ENCODE data around the gene TVP23B. TPM values are rescaled to one million over a fixed set of nuclear protein-coding genes. Genes with fewer than 3 reads are reported as not detected.
"Not testable (repeated sequence)": the region's sequence is repeated elsewhere in the genome, so short reads cannot be mapped to it uniquely, and the experiment has no call there.

Gene TVP23B
- 10 to 100 TPM; 50.0 to 65.2 (median 59.6) TPM for total RNA-seq (2021; fragmentation: NEBNext Ultra II Directional; extraction: Animal tissue kit (Norgen Biotek cat#: 25700))
- long read RNA-seq, transcript TVP23B-201 (7 exons, 2,064 nt), result major isoform, 105 of 141 reads
- long read RNA-seq, partial matches to known transcripts, result 26 of 141 reads
- long read RNA-seq, other reads (novel, unspliced or antisense), result 7 of 141 reads

DNA sequence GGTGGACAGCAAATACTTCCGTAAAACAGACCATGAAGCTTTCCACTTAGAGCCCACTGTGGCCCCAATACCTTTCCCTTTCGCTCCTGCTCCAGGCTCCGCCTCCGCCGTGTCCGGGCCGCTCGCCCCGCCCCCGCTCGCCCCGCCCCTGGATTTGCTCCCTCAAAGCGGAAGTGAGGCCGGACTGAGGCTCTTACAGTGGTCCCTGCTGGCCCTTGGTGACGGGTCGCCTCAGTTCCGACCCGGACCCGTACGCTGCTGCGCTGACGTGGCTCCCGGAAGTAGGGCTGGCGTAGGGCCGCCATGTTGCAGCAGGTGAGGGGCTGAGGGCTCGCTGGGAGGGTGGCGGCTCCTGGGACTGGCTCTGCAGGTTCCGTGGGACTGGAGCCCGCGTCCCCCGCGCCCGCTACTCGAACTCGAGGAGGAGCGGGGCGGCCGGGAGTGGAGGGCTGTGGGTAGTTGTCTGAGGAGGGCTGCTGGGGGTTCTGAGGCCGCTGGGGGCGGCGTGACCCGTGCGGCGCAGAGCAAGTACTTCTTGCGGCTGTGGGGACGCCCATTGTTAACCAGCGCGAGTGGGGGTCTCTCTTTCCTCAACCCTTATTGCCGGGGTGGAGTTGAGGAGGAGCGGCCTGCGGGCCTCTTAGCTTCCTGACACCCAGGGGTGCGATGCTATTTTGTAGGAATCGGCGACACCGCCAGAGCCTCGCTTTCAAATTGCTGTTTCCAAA is at the start of gene TVP23B:
Gene TVP23B (plus strand): TSS at position 193 of the 728 bp plus-strand sequence. CDS start 111 bp downstream, at position 304.
- peak; percentile 94 for DNase-seq
- Mint-ChIP-seq H3K27ac (peak within 1 kb of the TSS; percentile 91), H3K36me3 (ENCODE audit: low read depth) (peaks cover 22% of the 10 kb centered on the region), H3K4me1 (ENCODE audit: low read depth) (peaks cover 25% of the 10 kb centered on the region), H3K4me3 (peak within 1 kb of the TSS; percentile 88)
- H3K9me3 Mint-ChIP-seq; H3K27me3 Mint-ChIP-seq (ENCODE audit: insufficient read depth): not testable (repeated sequence)

GRCh38 chr17:18732438-18732837 is 48.5 kb upstream of the TVP23B start:
- H3K27ac Mint-ChIP-seq; H3K27me3 Mint-ChIP-seq (ENCODE audit: insufficient read depth); H3K9me3 Mint-ChIP-seq; DNase-seq; H3K4me3 Mint-ChIP-seq; H3K36me3 Mint-ChIP-seq (ENCODE audit: low read depth): not testable (repeated sequence)
- H3K4me1 Mint-ChIP-seq (ENCODE audit: low read depth), result peaks cover 11% of the 10 kb centered on the region

GRCh38 chr17:18733350-18733749 is 47.6 kb upstream of the TVP23B start:
- not testable (repeated sequence) for H3K27me3 Mint-ChIP-seq (ENCODE audit: insufficient read depth); H3K36me3 Mint-ChIP-seq (ENCODE audit: low read depth); H3K27ac Mint-ChIP-seq; H3K4me3 Mint-ChIP-seq; H3K9me3 Mint-ChIP-seq; DNase-seq
- H3K4me1 Mint-ChIP-seq (ENCODE audit: low read depth), result peaks cover 11% of the 10 kb centered on the region

GRCh38 chr17:18739616-18740391 is 41.2 kb upstream of the TVP23B start:
- not testable (repeated sequence) for H3K27ac Mint-ChIP-seq; H3K4me1 Mint-ChIP-seq (ENCODE audit: low read depth); H3K36me3 Mint-ChIP-seq (ENCODE audit: low read depth); H3K9me3 Mint-ChIP-seq; H3K4me3 Mint-ChIP-seq; H3K27me3 Mint-ChIP-seq (ENCODE audit: insufficient read depth); DNase-seq

GRCh38 chr17:18741228-18741627 is 39.8 kb upstream of the TVP23B start:
- not testable (repeated sequence) for H3K9me3 Mint-ChIP-seq; H3K36me3 Mint-ChIP-seq (ENCODE audit: low read depth); H3K27ac Mint-ChIP-seq; H3K4me1 Mint-ChIP-seq (ENCODE audit: low read depth); H3K27me3 Mint-ChIP-seq (ENCODE audit: insufficient read depth); H3K4me3 Mint-ChIP-seq; DNase-seq

DNA sequence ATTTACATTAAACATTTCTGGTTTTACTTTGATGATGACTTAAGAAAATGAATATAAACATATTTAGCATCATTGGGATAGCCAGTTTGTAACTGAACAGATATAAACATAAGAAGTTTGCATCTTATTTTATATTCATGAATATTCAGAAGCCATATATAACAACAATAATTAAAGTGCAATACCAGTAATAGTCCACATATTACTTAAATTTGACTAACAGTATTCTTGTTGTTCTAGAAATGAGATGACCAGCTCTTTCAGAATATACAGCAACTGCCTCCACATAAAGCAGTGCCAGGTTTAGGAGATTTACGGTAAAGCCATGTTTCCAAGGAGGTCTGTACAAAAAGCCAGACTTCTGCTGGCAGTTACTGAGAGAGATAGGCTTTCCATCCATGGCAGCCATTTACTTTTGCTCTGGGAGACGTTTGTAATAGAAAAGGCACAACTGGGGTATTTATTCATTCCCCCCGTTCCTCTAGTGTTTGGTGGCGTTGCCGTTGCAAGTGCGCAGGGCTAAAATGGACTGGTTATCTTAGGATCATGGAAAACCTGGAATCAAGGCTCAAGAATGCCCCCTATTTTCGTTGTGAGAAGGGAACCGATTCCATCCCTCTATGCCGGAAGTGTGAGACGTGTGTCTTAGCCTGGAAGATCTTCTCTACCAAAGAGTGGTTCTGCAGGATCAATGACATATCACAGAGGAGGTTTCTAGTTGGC is 37.1 kb upstream of the TVP23B start, which contains the start of gene FBXW10:
Gene FBXW10 (plus strand): TSS at position 356 of the 723 bp plus-strand sequence. CDS start 191 bp downstream, at position 547.
- H3K27ac Mint-ChIP-seq, result peak within 1 kb of the TSS; percentile 31; the same call in 1 of the 2 replicates
- peak within 1 kb of the TSS; percentile 69 for H3K4me3 Mint-ChIP-seq
- DNase-seq; H3K4me1 Mint-ChIP-seq (ENCODE audit: low read depth); H3K36me3 Mint-ChIP-seq (ENCODE audit: low read depth); H3K27me3 Mint-ChIP-seq (ENCODE audit: insufficient read depth); H3K9me3 Mint-ChIP-seq: not testable (repeated sequence)

DNA sequence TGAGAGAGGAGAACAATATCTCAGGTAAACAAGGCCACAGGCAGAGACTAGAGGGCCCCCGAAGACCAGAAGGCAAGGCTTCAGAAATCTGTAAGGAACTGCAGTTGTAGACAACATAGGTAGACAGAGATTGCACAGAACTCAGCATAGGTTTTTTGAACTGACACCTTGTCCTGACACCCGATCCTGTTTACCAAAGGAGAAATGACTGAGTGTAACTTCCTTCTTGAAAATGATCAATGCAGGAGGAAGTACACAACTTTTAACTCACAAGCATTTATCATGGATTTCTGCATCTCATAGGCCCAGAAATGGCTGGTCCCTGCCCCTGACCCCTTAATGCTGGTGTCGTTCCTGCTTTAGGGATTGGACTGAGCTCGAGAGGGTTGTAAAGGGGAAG is 36.3 kb upstream of the TVP23B start:
- DNase-seq; H3K4me3 Mint-ChIP-seq; H3K4me1 Mint-ChIP-seq (ENCODE audit: low read depth); H3K36me3 Mint-ChIP-seq (ENCODE audit: low read depth); H3K27ac Mint-ChIP-seq; H3K27me3 Mint-ChIP-seq (ENCODE audit: insufficient read depth); H3K9me3 Mint-ChIP-seq: not testable (repeated sequence)

DNA sequence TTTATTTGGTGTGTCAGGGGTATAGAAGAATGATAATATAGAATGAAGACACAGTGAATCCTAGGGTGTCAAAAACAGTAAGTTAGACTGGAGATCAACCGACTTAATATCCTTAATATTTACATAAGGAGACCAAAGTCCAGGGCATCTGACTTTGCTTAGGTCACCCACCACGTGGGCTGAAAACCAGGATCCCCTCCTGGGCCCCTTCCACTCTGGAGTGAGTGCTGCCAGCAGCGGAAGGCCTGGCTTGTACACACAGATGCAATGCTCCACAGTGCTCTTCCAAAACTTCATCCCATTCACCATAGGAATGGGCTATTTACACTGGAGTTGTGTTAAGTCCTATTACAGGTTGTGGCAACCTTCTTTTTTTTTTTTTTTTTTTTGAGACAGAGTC is 34.4 kb upstream of the TVP23B start:
- not testable (repeated sequence) for H3K36me3 Mint-ChIP-seq (ENCODE audit: low read depth); DNase-seq

DNA sequence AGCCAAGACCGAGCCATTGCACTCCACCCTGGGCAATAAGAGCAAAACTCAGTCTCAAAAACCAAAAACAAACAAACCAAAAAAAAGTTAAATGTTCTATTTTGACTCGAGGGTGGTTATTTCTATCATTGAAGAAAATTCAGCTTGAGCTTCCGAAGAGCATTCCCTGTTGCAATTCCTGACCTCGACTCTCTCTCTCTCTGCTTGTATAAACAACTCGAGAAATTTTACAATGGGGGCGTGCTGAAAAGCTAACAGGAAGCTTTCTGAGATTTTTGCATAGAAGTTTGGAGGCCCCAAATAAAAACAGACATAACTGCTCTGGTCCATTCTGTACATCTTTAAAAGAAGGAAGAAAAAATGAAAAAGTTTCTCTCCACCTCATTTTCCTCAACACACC is 33.5 kb upstream of the TVP23B start:
- not testable (repeated sequence) for H3K36me3 Mint-ChIP-seq (ENCODE audit: low read depth); H3K4me3 Mint-ChIP-seq; H3K27ac Mint-ChIP-seq; DNase-seq; H3K4me1 Mint-ChIP-seq (ENCODE audit: low read depth); H3K27me3 Mint-ChIP-seq (ENCODE audit: insufficient read depth); H3K9me3 Mint-ChIP-seq

More for the DNA sequence above, 34.4 kb upstream of the TVP23B start:
- not testable (repeated sequence) for H3K27me3 Mint-ChIP-seq (ENCODE audit: insufficient read depth); H3K4me3 Mint-ChIP-seq; H3K4me1 Mint-ChIP-seq (ENCODE audit: low read depth); H3K9me3 Mint-ChIP-seq; H3K27ac Mint-ChIP-seq

- DNase-seq, H3K4me3 Mint-ChIP-seq, H3K27ac Mint-ChIP-seq: not testable (repeated sequence)
Observed at GRCh38 chr17:18750242-18750641, 30.7 kb upstream of the TVP23B start.

DNA sequence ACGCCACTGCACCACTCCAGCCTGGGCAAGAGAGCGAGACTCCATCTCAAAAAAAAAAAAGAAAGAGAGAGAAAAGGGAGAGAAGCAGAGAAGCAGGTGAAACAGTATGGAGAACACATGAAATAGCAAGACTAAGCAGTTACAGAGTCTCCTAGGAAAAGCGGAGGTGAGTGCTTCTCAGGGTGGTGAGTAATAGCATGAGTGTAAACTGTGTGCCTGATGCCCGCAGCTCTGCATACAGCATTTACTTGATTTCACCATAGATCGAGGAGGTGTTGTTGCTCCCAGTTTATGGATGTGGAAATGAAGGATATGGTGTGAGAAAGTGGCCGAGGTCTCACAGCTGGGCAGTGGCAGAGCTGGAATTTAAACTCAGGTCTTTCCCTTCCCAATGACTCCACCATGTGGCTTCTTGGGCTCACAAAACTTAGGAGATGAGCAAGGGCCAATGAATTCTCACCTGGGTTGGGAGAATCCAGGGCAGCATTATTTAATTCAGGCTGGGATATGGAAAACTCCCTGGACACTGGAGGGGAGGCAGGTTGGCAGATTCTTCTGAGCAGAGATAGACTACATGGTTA is 27.1 kb upstream of the TVP23B start:
- not testable (repeated sequence) for H3K27ac Mint-ChIP-seq; H3K36me3 Mint-ChIP-seq (ENCODE audit: low read depth); H3K9me3 Mint-ChIP-seq; DNase-seq; H3K27me3 Mint-ChIP-seq (ENCODE audit: insufficient read depth); H3K4me3 Mint-ChIP-seq; H3K4me1 Mint-ChIP-seq (ENCODE audit: low read depth)

More at GRCh38 chr17:18750242-18750641, 30.7 kb upstream of the TVP23B start:
- not testable (repeated sequence) for H3K27me3 Mint-ChIP-seq (ENCODE audit: insufficient read depth); H3K4me1 Mint-ChIP-seq (ENCODE audit: low read depth); H3K36me3 Mint-ChIP-seq (ENCODE audit: low read depth); H3K9me3 Mint-ChIP-seq

GRCh38 chr17:18755969-18756368 is 25.0 kb upstream of the TVP23B start:
- H3K4me1 Mint-ChIP-seq (ENCODE audit: low read depth); H3K27ac Mint-ChIP-seq; H3K27me3 Mint-ChIP-seq (ENCODE audit: insufficient read depth); H3K9me3 Mint-ChIP-seq; H3K4me3 Mint-ChIP-seq; DNase-seq; H3K36me3 Mint-ChIP-seq (ENCODE audit: low read depth): not testable (repeated sequence)

All from HFFc6 (cell line).